MM.1S (cell line): Measurements from ENCODE around the gene ARMH2.

Source experiments
- DNase-seq: peaks from one replicate; pipeline ENCODE4 v3.0.0-alpha.2; 2015
- H2AFZ ChIP-seq: fragments of 300-600 bp; sonication (generic); 2 replicates; pipeline ENCODE4 v1.6.0; 2016; ENCODE audit warnings: antibody characterized with exemption, low read length
- H3F3A ChIP-seq: fragments of 300-600 bp; sonication (generic); 2 replicates; pipeline ENCODE4 v1.6.1; 2016; ENCODE audit warnings: mild to moderate bottlenecking, antibody characterized with exemption, low read length, moderate library complexity, mixed read lengths; ENCODE audit not compliant: insufficient read depth
- H3K27ac ChIP-seq: fragments of 300-600 bp; sonication (generic); 2 replicates; pipeline ENCODE4 v1.5.1; 2016; ENCODE audit warnings: mild to moderate bottlenecking, low read length
- H3K27me3 ChIP-seq: fragments of 300-600 bp; sonication (generic); replicated peaks from 2 replicates; pipeline ENCODE4 v1.6.0; 2016; ENCODE audit warnings: low read length; ENCODE audit not compliant: insufficient read depth
- H3K36me3 ChIP-seq: fragments of 300-600 bp; sonication (generic); replicated peaks from 2 replicates; pipeline ENCODE4 v1.6.1; 2016; ENCODE audit warnings: mild to moderate bottlenecking, low read length, mixed read lengths; ENCODE audit not compliant: insufficient read depth
- H3K4me1 ChIP-seq: fragments of 300-600 bp; sonication (generic); 2 replicates; pipeline ENCODE4 v1.6.1; 2016; ENCODE audit warnings: low read length, mixed read lengths
- H3K4me2 ChIP-seq: fragments of 300-600 bp; sonication (generic); 2 replicates; pipeline ENCODE4 v1.6.0; 2016; ENCODE audit warnings: low read depth, low read length
- H3K4me3 ChIP-seq: fragments of 300-600 bp; sonication (generic); 2 replicates; pipeline ENCODE4 v1.5.1; 2016; ENCODE audit warnings: low read length, mixed read lengths
- H3K79me2 ChIP-seq: fragments of 300-600 bp; sonication (generic); 2 replicates; pipeline ENCODE4 v1.6.1; 2016; ENCODE audit warnings: mixed run types, low read length, mixed read lengths
- H3K9ac ChIP-seq: fragments of 300-600 bp; sonication (generic); 2 replicates; pipeline ENCODE4 v1.6.1; 2016; ENCODE audit warnings: low read length, mixed read lengths
- H3K9me2 ChIP-seq: fragments of 300-600 bp; sonication (generic); replicated peaks from 2 replicates; pipeline ENCODE4 v1.6.1; 2016; ENCODE audit warnings: mild to moderate bottlenecking, low read length, mixed read lengths; ENCODE audit not compliant: insufficient read depth
- H3K9me3 ChIP-seq: fragments of 300-600 bp; sonication (generic); replicated peaks from 2 replicates; pipeline ENCODE4 v1.6.1; 2016; ENCODE audit warnings: mild to moderate bottlenecking, low read length, mixed read lengths; ENCODE audit not compliant: insufficient read depth
- H4K20me1 ChIP-seq: fragments of 300-600 bp; sonication (generic); 2 replicates; pipeline ENCODE4 v1.6.1; 2016; ENCODE audit warnings: mild to moderate bottlenecking, low read length, moderate library complexity, mixed read lengths; ENCODE audit not compliant: insufficient read depth
- CTCF ChIP-seq: fragments of 300-600 bp; sonication (generic); IDR thresholded peaks from 2 replicates; pipeline ENCODE4 v1.5.1; 2016; ENCODE audit warnings: antibody characterized with exemption, low read length, mixed read lengths
- EZH2 ChIP-seq: fragments of 300-600 bp; sonication (generic); optimal IDR thresholded peaks from 2 replicates; pipeline ENCODE3; 2017; ENCODE audit warnings: low read depth, mild to moderate bottlenecking, antibody characterized with exemption, low read length, mixed read lengths
- EZH2phosphoT487 ChIP-seq: fragments of 300-600 bp; sonication (generic); IDR thresholded peaks from 2 replicates; pipeline ENCODE4 v1.6.1; 2018; ENCODE audit warnings: antibody characterized with exemption, low read length

ARMH2 gene

GRCh38 chr6:24831771-24832716 is 33.3 kb upstream of the ARMH2 start:
- no peaks in the 10 kb centered on the region for H3K4me1 ChIP-seq
- H3K27ac ChIP-seq = no peak overlapping the region
- no peaks in the 10 kb centered on the region for H3K9me2 ChIP-seq
- no peaks in the 10 kb centered on the region for H3F3A ChIP-seq
- no peaks in the 10 kb centered on the region for H3K36me3 ChIP-seq
- H3K27me3 ChIP-seq = no peaks in the 10 kb centered on the region
- no peak overlapping the region for H3K4me3 ChIP-seq
- H3K4me2 ChIP-seq = no peak overlapping the region
- no peaks in the 10 kb centered on the region for H4K20me1 ChIP-seq
- no peak for DNase-seq
- H3K79me2 ChIP-seq = no peaks in the 10 kb centered on the region
- TF ChIP-seq EZH2phosphoT487 = no peak
- no peak for TF ChIP-seq CTCF
- no peak for TF ChIP-seq EZH2
- H3K9me3 ChIP-seq = no peaks in the 10 kb centered on the region
- no peak overlapping the region for H3K9ac ChIP-seq
- H2AFZ ChIP-seq = no peak overlapping the region

DNA sequence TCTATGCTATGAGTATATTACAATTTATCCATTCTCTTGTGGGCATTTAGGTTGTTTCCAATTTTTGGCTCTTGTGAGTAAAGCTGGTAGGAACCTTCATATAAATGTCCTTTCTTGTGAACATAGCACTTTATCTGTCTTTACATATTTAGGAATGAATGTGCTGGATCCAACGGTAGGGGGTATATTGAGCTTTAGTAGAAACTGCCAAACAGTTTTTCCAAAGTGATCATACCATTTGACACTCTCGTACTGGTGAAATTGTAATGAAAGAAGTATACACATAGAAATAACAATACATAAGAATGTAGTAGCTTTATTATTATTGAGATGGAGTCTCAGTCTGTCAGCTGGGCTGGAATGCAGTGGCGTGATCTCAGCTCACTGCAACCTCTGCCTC is 30.9 kb upstream of the ARMH2 start:
- TF ChIP-seq EZH2 = no peak
- TF ChIP-seq EZH2phosphoT487 = no peak
- TF ChIP-seq CTCF = no peak; the same call in 1 of the 2 replicates
- H3F3A ChIP-seq = no peaks in the 10 kb centered on the region
- no peak overlapping the region for H2AFZ ChIP-seq
- no peak overlapping the region for H3K4me3 ChIP-seq
- no peak overlapping the region for H3K9ac ChIP-seq
- no peaks in the 10 kb centered on the region for H3K9me3 ChIP-seq
- H3K36me3 ChIP-seq = no peaks in the 10 kb centered on the region
- H3K4me2 ChIP-seq = no peak overlapping the region
- DNase-seq = no peak
- no peak overlapping the region for H3K27ac ChIP-seq
- no peaks in the 10 kb centered on the region for H3K27me3 ChIP-seq
- no peaks in the 10 kb centered on the region for H3K9me2 ChIP-seq
- no peaks in the 10 kb centered on the region for H4K20me1 ChIP-seq
- no peaks in the 10 kb centered on the region for H3K4me1 ChIP-seq
- no peaks in the 10 kb centered on the region for H3K79me2 ChIP-seq

DNA sequence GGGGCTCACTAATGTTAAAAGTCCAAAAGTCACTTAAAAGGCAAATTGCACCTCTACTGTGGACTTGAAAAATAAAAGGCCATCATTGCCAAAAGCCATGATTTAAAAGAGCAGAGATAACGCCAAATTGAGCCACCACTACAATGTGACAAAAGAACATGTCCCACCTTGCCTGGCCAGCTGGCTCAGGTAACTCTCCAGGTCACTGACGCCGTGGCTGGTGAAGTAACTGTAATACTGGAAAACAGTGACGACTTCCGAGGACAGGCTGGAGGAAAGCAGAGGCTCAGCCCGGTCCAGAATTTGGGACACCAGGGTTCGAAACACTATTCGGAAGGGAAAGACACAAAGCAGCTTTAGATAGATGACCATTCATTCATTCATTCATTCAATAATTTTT is 29.3 kb upstream of the ARMH2 start:
- H3K4me2 ChIP-seq = no peak overlapping the region
- H3K4me3 ChIP-seq = no peak overlapping the region
- H3K4me1 ChIP-seq = no peaks in the 10 kb centered on the region
- H3K36me3 ChIP-seq = no peaks in the 10 kb centered on the region
- TF ChIP-seq CTCF (no peak), EZH2phosphoT487 (no peak), EZH2 (no peak)
- no peak overlapping the region for H3K27ac ChIP-seq
- H3K9me2 ChIP-seq = no peaks in the 10 kb centered on the region
- H3K9ac ChIP-seq = no peak overlapping the region
- H4K20me1 ChIP-seq = no peaks in the 10 kb centered on the region
- DNase-seq = no peak
- no peaks in the 10 kb centered on the region for H3K79me2 ChIP-seq
- H3K9me3 ChIP-seq = no peaks in the 10 kb centered on the region
- H3K27me3 ChIP-seq = no peaks in the 10 kb centered on the region
- H3F3A ChIP-seq = no peaks in the 10 kb centered on the region
- H2AFZ ChIP-seq = no peak overlapping the region
